Stimulated activated CD8-positive, alpha-beta memory T cell treated with anti-CD3 and anti-CD28 coated beads, Interleukin-4, amount 100 ng/mL, for 48 hours (primary cell): ENCODE results near the gene NPTXR.
"Not testable (repeated sequence)": the region's sequence is repeated elsewhere in the genome, so short reads cannot be mapped to it uniquely, and the experiment has no call there.

Source experiments
- DNase-seq: peaks from one replicate; pipeline ENCODE4 v3.0.0-alpha.2; 2020

The NPTXR gene

GRCh38 chr22:38830026-38830844 lies 13.6 kb downstream of the NPTXR start:
- no peak for DNase-seq

- no peak for DNase-seq
Observed at GRCh38 chr22:38829485-38829884, 14.3 kb downstream of the NPTXR start.

DNA sequence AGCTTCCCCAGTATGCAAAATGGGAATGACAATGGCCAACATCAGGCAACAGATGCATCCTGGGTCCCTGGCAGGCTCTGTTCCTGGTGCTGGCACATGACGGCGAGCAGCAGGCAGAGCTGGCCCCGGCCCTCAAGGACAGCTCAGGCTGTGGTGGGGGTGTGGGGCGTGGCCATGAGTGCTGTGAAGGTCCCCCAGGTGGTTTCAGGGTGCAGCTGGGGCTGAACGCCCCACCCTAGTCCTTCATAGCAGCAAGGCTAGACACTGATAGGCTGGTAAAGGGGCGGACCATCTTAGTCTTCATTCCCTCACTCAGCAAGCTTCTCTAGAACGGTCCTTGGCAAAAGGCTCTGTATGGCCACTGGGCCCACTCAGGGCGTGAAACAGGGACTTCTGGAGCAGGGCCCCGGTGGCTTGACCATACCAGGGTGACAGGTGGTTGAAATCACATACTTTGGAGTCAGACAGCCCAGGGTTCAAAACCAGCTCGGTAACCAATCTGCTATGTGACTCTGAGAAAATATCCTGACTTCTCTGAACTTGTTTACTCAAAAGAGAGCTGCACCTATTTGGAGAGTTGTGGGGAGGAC lies 15.1 kb downstream of the NPTXR start:
- no peak for DNase-seq

DNA sequence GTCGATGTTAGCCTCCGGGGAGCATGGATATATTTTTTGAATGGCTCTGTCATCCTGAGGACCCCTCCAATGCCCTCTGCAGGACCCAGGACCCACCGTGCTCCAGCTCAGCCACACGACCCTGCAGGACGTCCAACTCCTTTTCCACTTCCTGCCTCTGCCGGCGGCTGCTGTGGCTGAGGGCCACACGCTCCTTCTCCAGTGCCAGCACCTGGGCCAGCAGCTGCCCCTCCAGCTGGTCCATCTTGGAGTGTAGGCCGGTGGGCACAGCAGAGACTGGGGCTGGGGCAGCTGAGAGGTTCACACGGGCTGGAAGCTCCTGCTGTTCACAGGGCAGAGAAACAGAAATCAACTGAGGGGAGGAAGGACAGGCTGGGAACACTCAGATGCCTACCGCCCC lies 15.6 kb downstream of the NPTXR start:
- DNase-seq, result no peak

DNA sequence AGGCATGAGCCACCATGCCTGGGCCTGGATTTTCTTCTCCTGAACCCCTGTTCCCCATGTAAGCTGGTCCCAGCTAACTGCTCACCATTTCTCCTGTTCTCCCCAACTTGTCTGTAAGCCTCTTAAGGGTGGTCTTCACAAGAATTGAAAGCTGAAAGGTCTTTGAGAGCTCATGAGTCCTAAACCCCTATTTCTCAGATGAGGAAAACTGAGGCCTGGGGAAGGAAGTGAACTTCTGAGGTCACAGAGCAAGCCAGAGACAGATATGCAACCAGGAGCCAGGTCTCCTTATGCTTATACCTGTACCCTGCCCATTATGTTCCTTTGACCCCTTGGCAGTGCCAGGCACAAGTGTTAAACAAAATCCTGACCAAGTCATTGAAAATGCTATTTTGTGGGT lies 16.3 kb downstream of the NPTXR start:
- DNase-seq, result no peak

DNA sequence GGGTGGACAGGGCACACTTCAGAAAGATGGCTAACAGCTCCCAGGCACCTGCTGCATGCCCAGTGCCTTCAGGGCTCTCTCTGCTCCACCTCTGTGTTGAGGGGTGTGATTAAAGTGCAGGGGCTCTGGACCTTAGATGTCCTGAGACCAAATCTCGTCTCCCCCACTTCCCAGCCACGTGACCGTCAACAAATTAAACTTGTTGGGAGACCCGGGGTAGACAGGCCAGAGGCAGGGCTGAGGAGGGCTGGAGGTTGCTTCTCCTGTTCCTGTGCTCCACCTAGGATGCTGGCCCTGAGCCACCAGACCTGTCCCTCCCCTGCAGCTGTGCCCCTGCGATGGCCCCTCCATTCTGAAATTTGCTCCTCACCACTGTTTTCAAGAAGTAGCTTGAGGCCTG lies 17.0 kb downstream of the NPTXR start:
- no peak for DNase-seq

DNA sequence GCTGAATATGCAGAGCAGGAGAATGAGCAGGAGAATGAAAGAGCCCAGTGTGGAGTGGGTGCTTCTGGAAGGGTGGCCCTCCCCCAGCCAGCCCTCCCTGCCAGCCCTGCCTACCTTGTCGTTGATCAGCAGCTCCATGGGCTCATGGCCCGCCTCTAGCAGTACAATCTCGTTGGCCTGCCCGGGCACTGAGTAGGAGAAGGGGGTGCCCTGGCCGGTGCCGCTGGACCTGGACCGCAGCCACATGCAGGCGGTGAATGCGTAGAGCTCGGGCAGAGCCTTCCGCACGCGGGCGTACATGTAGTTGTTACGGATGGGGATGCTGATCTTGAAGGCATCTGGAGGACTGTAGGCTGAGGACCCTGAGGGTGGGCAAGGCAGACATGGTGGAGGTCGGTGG lies 17.4 kb downstream of the NPTXR start:
- DNase-seq, result no peak

DNA sequence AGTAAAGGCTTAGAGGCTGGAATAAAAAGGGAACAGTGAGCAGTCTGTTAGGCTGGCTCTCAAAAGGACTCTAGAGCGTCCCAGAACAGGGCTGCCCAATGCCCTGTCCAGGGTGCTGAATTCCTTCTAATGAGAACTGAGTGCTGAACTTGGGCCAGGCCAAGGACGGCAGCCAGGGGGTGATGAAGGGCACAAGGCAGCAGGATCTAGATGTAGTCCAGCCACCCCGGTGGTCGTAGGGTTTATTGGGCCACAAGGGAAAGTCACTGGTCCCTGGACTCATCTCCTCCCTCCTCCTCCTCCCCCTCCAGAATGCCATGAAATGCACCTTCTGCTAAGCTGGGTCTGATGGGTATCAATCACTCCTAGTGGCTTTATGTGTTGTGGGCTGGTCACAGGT lies 19.2 kb downstream of the NPTXR start:
- peak; percentile 64 for DNase-seq

DNA sequence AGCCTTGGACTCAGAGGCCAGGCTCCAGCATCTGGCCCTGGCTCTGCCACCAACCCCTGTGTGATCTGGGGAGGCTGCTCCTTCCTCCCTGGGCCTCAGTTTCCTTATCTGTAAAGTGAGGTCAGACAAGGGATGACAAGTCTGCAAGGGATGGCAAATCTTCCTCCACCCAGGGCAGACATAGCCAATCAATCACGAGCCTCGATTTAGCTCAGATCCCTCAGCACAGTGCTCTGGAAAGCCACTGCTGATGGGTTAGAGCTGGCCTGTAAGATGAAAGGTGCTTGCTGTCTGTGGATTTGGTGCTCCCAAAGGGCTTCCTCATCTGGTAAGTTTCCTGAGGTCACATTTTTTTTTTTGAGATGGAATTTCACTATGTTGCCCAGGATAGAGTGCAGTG lies 20.2 kb downstream of the NPTXR start:
- DNase-seq, result no peak

GRCh38 chr22:38823076-38823475 lies 20.8 kb downstream of the NPTXR start:
- no peak for DNase-seq

GRCh38 chr22:38820020-38820419 lies 23.8 kb downstream of the NPTXR start:
- no peak for DNase-seq

- no peak for DNase-seq
Observed at GRCh38 chr22:38819387-38819940, 24.4 kb downstream of the NPTXR start.

DNA sequence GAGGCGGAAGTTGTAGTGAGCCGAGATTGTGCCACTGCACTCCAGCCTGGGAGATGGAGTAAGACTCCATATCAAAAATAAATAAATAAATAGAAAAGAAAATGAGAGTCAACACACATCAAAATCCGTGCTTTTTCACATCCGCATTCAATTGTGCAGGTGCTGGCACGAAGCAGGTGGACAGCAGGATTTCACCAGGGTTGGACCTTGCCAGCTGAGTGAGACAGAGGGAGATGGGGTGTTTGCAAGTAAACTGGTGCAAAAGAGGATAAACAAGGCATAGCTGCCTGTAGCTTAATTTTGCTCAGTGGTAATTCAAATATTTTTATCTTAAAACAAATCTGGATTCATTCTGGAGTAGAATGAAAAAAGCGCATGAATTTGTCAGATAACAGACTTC lies 26.6 kb downstream of the NPTXR start:
- DNase-seq, result no peak

- DNase-seq, result no peak
Observed at GRCh38 chr22:38815842-38816241, 28.0 kb downstream of the NPTXR start.

GRCh38 chr22:38811241-38811640 lies 32.6 kb downstream of the NPTXR start:
- DNase-seq, result no peak

- DNase-seq, result not testable (repeated sequence)
Observed at GRCh38 chr22:38805041-38805593, 38.7 kb downstream of the NPTXR start.

GRCh38 chr22:38802671-38803121 lies 41.1 kb downstream of the NPTXR start:
- DNase-seq, result no peak

GRCh38 chr22:38799265-38800002 lies 44.4 kb downstream of the NPTXR start:
- no peak for DNase-seq

DNA sequence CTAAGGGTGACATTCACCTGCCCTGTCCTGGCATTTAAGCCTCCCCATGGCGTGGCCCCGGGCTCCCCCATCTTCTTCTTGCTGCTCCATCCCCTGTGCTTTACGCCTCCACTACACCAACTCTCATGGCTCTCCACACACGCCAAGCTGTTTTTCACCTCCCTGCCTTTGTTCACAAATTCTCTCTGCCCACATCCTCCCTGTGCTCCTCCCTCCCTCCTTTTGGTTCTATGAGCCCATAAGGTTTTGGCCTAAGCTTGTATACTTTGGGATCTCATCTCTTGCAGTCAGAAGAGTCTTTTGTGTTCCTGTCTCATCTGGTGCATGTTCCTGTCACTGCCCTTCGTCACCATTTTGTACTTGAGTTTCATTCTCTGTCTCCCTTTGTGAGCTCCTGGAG lies 45.3 kb downstream of the NPTXR start:
- no peak for DNase-seq

DNA sequence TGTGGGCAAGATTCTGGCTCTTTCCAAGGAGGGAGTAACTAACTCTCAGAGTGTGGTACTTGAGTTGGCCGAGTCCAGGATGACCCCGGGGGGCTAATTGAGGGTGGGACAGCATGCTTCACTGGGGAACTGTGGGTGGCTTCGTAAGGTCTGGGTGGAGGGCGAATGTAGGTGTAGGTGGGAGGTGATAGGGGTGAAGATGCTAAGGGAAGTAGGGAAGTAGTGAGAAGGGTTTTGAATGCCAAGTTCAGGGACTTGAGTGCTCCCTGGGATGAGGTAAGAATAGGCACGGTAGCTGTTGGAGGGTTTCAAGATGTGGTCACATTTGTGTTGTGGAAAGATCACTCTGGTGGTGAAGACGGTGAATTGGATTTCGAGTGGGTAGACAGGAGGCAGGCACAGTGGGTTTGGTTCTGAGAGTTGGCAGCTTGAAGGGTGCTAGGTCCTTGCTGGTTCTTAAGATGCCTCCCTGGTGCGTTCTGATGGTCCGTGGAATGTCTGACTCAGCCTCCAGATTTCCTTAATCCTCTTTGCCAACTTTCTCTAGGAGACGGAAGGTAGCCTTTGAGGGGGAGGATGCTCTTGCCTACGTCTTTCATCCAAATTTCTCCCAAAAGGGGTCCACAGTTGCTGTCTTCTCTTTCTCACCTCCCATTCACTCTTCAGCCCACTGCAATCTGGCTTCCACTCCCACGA lies 47.4 kb downstream of the NPTXR start:
- DNase-seq, result no peak

GRCh38 chr22:38795569-38795968 lies 48.3 kb downstream of the NPTXR start:
- no peak for DNase-seq

- DNase-seq, result peak; percentile 93
Observed at GRCh38 chr22:38793721-38794466, 49.9 kb downstream of the NPTXR start, which contains the start of gene DNAL4. Gene DNAL4 (minus strand): TSS chr22:38794143. CDS start chr22:38782731, 11,412 bp downstream.
